ENCODE results near the gene PAX7.

- TF ChIP-seq CTCF (IDR thresholded peaks at IDR 0.05; ENCODE audit: low read depth, low read length), result no peak
- no peak for TF ChIP-seq POLR2A (IDR thresholded peaks at IDR 0.05; ENCODE audit: extremely low read depth, insufficient read length)
- TF ChIP-seq MYC (IDR thresholded peaks at IDR 0.05; ENCODE audit: low read depth, low read length), result no peak
- TF ChIP-seq MAX (IDR thresholded peaks at IDR 0.05; ENCODE audit: low read depth, low read length), result no peak
These were observed 53.7 kb downstream of the PAX7 start for GRCh38 chr1:18684303-18684702.
